Caco-2 (cell line): Measurements from ENCODE around the gene BCLAF1. TPM values are rescaled to one million over a fixed set of nuclear protein-coding genes. Genes with fewer than 3 reads are reported as not detected.

Experiments used
- BruUV-seq: library from RNA; stranded (reverse); fragments of 400-500 nt; replicated peaks from 2 replicates; lab custom pipeline; 2021; lab: Mats Ljungman, UMichigan
- CTCF ChIA-PET: fragments of 300-600 bp; sonication (Branson Sonifier 250); formaldehyde crosslinking; loops from one replicate; lab custom pipeline; 2022; ENCODE audit warnings: antibody characterized with exemption; lab: Charles Lee
- POLR2A ChIA-PET: fragments of 300-600 bp; sonication (Branson Sonifier 250); formaldehyde crosslinking; loops from one replicate; lab custom pipeline; 2022; ENCODE audit warnings: antibody characterized with exemption; lab: Charles Lee
- DNase-seq, 2 experiments: peaks; one replicate each; pipeline versions ENCODE4 v3.0.0 to v3.0.0-alpha.2; 2020 to 2022
- H3K27me3 ChIP-seq: replicated peaks from 2 replicates; pipeline ENCODE4 v1.6.0; 2011; ENCODE audit warnings: low read length; ENCODE audit not compliant: control insufficient read depth, insufficient read depth
- H3K36me3 ChIP-seq: 2 replicates; pipeline ENCODE4 v1.5.1; 2011; ENCODE audit warnings: low read length; ENCODE audit not compliant: control insufficient read depth, insufficient read depth
- H3K4me1 ChIP-seq: fragments of 250-450 bp; sonication (Bioruptor Pico); 2 replicates; pipeline ENCODE4 v1.5.1; 2020; ENCODE audit warnings: mild to moderate bottlenecking
- H3K4me3 ChIP-seq: 2 replicates; pipeline ENCODE4 v1.5.1; 2011; ENCODE audit warnings: low read depth, mild to moderate bottlenecking, control low read depth, low read length
- H3K9me3 ChIP-seq: fragments of 250-450 bp; sonication (Bioruptor Pico); 2 replicates; pipeline ENCODE4 v1.5.1; 2020; ENCODE audit warnings: mild to moderate bottlenecking, moderate library complexity
- H3K27ac Mint-ChIP-seq: one replicate; pipeline ENCODE4 v1.8.0; 2022; ENCODE audit warnings: mixed read lengths; ENCODE audit not compliant: unreplicated experiment
- H3K27me3 Mint-ChIP-seq: one replicate; pipeline ENCODE4 v1.8.0; 2022; ENCODE audit warnings: mixed read lengths; ENCODE audit not compliant: insufficient read depth, unreplicated experiment
- H3K36me3 Mint-ChIP-seq: one replicate; pipeline ENCODE4 v1.8.0; 2022; ENCODE audit warnings: mild to moderate bottlenecking, mixed read lengths; ENCODE audit not compliant: insufficient read depth, unreplicated experiment
- H3K4me1 Mint-ChIP-seq: one replicate; pipeline ENCODE4 v1.8.0; 2022; ENCODE audit warnings: low read depth, mixed read lengths; ENCODE audit not compliant: unreplicated experiment
- H3K4me3 Mint-ChIP-seq: one replicate; pipeline ENCODE4 v1.8.0; 2022; ENCODE audit warnings: mild to moderate bottlenecking, moderate library complexity, mixed read lengths; ENCODE audit not compliant: unreplicated experiment
- H3K9me3 Mint-ChIP-seq: one replicate; pipeline ENCODE4 v1.8.0; 2022; ENCODE audit warnings: mixed read lengths; ENCODE audit not compliant: unreplicated experiment
- CTCF ChIP-seq, 2 experiments: fragments of 200-600 bp in 1 of 2; IDR thresholded peaks; 1 replicate in 1 of 2; 2 replicates in 1 of 2; pipeline versions ENCODE4 v1.5.1 to v1.8.0; 2011 to 2022; ENCODE audit warnings: antibody characterized with exemption in 1 of 2, control low read depth in 1 of 2, inconsistent platforms in 1 of 2, low read depth in 1 of 2, low read length in 1 of 2, mild to moderate bottlenecking in 1 of 2, moderate library complexity in 1 of 2; ENCODE audit not compliant: insufficient read depth in 1 of 2, severe bottlenecking in 1 of 2, unreplicated experiment in 1 of 2
- intact Hi-C: fragments of 100-400 bp; cut with micrococcal nuclease; formaldehyde crosslinking; loops from one replicate; pipeline ENCODE4 v1.10.0; 2022; ENCODE audit not compliant: unreplicated experiment
- total RNA-seq: library from RNA; stranded (reverse); gene quantifications from 2 replicates; pipeline ENCODE4 v1.2.3, GENCODE V29; 2022

The BCLAF1 gene
- total RNA-seq, 1 experiment from 2014 or later: 178 TPM

- no peaks in the 10 kb centered on the region for H3K9me3 ChIP-seq
- Mint-ChIP-seq H3K9me3 (no peaks in the 10 kb centered on the region), H3K36me3 (no peaks in the 10 kb centered on the region), H3K4me3 (no peak overlapping the region), H3K27me3 (peaks cover 4% of the 10 kb centered on the region), H3K4me1 (no peaks in the 10 kb centered on the region), H3K27ac (no peak overlapping the region)
- intact Hi-C loops: loop anchor here (5.0 kb wide), 1 partner anchor 808 kb away; no protein-coding TSS in a partner anchor
- no peak for DNase-seq
- H3K36me3 ChIP-seq: no peaks in the 10 kb centered on the region
- H3K4me3 ChIP-seq: no peak overlapping the region
- POLR2A ChIA-PET: no interaction called here
- CTCF ChIA-PET: no interaction called here
- no peaks in the 10 kb centered on the region for H3K4me1 ChIP-seq
- no peaks in the 10 kb centered on the region for H3K27me3 ChIP-seq
- BruUV-seq: no TSS peak
- no peak for TF ChIP-seq CTCF (IDR thresholded peaks at IDR 0.05; ENCODE audit: insufficient read depth in 1 of 2, low read depth in 1 of 2, low read length in 1 of 2, severe bottlenecking in 1 of 2, unreplicated experiment in 1 of 2)
Measured at GRCh38 chr6:136315594-136315993, 25.9 kb upstream of the BCLAF1 start.

- H3K4me1 ChIP-seq: no peaks in the 10 kb centered on the region
- ChIA-PET POLR2A (no interaction called here), CTCF (no interaction called here)
- H3K4me3 Mint-ChIP-seq: no peak overlapping the region
- BruUV-seq: no TSS peak
- no peak overlapping the region for H3K27ac Mint-ChIP-seq
- TF ChIP-seq CTCF (IDR thresholded peaks at IDR 0.05; ENCODE audit: insufficient read depth in 1 of 2, low read depth in 1 of 2, low read length in 1 of 2, severe bottlenecking in 1 of 2, unreplicated experiment in 1 of 2): no peak
- no peaks in the 10 kb centered on the region for H3K9me3 ChIP-seq
- no peaks in the 10 kb centered on the region for H3K9me3 Mint-ChIP-seq
- no peak for DNase-seq
- H3K27me3 Mint-ChIP-seq: peaks cover 8% of the 10 kb centered on the region
- H3K4me1 Mint-ChIP-seq: no peaks in the 10 kb centered on the region
- H3K36me3 ChIP-seq: no peaks in the 10 kb centered on the region
- H3K36me3 Mint-ChIP-seq: no peaks in the 10 kb centered on the region
- H3K4me3 ChIP-seq: no peak overlapping the region
- H3K27me3 ChIP-seq: no peaks in the 10 kb centered on the region
- intact Hi-C loops: no loop called here
Measured at GRCh38 chr6:136312975-136313374, 23.3 kb upstream of the BCLAF1 start.

- CTCF ChIA-PET: no interaction called here
- BruUV-seq: no TSS peak
- Mint-ChIP-seq H3K27ac (no peak overlapping the region), H3K27me3 (peaks cover 12% of the 10 kb centered on the region), H3K4me3 (no peak overlapping the region), H3K36me3 (no peaks in the 10 kb centered on the region), H3K9me3 (no peaks in the 10 kb centered on the region), H3K4me1 (no peaks in the 10 kb centered on the region)
- no peak for DNase-seq
- Histone ChIP-seq H3K4me1 (no peaks in the 10 kb centered on the region), H3K27me3 (no peaks in the 10 kb centered on the region), H3K36me3 (no peaks in the 10 kb centered on the region), H3K9me3 (no peaks in the 10 kb centered on the region), H3K4me3 (no peak overlapping the region)
- TF ChIP-seq CTCF (IDR thresholded peaks at IDR 0.05; ENCODE audit: insufficient read depth in 1 of 2, low read depth in 1 of 2, low read length in 1 of 2, severe bottlenecking in 1 of 2, unreplicated experiment in 1 of 2): no peak
- intact Hi-C loops: no loop called here
- POLR2A ChIA-PET: no interaction called here
Measured at GRCh38 chr6:136309729-136310311, 20.2 kb upstream of the BCLAF1 start.
